Bladder microvascular endothelial cell (primary cell): ENCODE results near the gene GNPDA1. TPM values are rescaled to one million over a fixed set of nuclear protein-coding genes. Genes with fewer than 3 reads are reported as not detected.

Experiments used
- total RNA-seq: library from RNA; depleted of rRNA; stranded (reverse); fragments of >200 nt; gene quantifications from 2 replicates; pipeline ENCODE4 v1.2.3, GENCODE V29; 2014

The GNPDA1 gene
- total RNA-seq = 22.2 and 41.9 TPM in 2 replicates

GRCh38 chr5:142012792-142013388, at the start of gene GNPDA1:
Gene GNPDA1 (minus strand): TSS chr5:142013027. CDS start chr5:142012035, 992 bp downstream.

GRCh38 chr5:141968914-141969608, 43.8 kb downstream of the GNPDA1 start, which contains the start of gene RNF14:
Gene RNF14 (plus strand): TSS chr5:141969105. CDS start chr5:141973589, 4,484 bp downstream.

GRCh38 chr5:141958113-141958512, 54.7 kb downstream of the GNPDA1 start, which contains the start of gene PCDH12:
Gene PCDH12 (minus strand): TSS chr5:141958202. CDS start chr5:141957851, 351 bp downstream.

Other genes starting within 250 kb of the GNPDA1 start
- 191 and 196 TPM in 2 replicates for gene PCDH1, start 134.6 kb downstream of the GNPDA1 start, total RNA-seq
- 33.7 and 65.3 TPM in 2 replicates for gene DELE1, start 89.2 kb downstream of the GNPDA1 start, total RNA-seq
- gene PCDH12, start 54.8 kb downstream of the GNPDA1 start, total RNA-seq = 22.0 and 35.0 TPM in 2 replicates
- gene RNF14, start 43.9 kb downstream of the GNPDA1 start, total RNA-seq = 37.4 and 82.6 TPM in 2 replicates
- 32.6 and 32.9 TPM in 2 replicates for gene NDFIP1, start 95.8 kb upstream of the GNPDA1 start, total RNA-seq